ENCODE results near the gene ATP6V0C.

The ATP6V0C gene

GRCh38 chr16:2493605-2494004, 20.1 kb upstream of the ATP6V0C start:
- no peak for DNase-seq

GRCh38 chr16:2494616-2495015, 19.1 kb upstream of the ATP6V0C start:
- DNase-seq, result no peak

DNA sequence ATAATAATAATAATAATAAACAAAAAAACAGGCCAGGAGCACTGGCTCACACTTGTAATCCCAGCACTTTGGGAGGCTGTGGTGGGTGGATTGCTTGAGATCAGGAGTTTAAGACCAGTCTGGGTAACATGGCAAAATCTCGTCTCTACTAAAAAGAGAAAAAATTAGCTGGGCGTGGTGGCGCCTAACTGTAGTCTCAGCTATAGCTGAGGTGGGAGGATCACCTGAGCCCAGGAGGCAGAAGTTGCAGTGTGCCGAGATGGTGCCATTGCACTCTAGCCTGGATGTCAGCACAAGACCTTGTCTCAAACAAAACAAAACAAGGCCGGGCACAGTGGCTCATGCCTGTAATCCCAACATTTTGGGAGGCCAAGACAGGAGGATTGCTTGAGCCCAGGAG, 18.7 kb upstream of the ATP6V0C start:
- DNase-seq, result no peak

DNA sequence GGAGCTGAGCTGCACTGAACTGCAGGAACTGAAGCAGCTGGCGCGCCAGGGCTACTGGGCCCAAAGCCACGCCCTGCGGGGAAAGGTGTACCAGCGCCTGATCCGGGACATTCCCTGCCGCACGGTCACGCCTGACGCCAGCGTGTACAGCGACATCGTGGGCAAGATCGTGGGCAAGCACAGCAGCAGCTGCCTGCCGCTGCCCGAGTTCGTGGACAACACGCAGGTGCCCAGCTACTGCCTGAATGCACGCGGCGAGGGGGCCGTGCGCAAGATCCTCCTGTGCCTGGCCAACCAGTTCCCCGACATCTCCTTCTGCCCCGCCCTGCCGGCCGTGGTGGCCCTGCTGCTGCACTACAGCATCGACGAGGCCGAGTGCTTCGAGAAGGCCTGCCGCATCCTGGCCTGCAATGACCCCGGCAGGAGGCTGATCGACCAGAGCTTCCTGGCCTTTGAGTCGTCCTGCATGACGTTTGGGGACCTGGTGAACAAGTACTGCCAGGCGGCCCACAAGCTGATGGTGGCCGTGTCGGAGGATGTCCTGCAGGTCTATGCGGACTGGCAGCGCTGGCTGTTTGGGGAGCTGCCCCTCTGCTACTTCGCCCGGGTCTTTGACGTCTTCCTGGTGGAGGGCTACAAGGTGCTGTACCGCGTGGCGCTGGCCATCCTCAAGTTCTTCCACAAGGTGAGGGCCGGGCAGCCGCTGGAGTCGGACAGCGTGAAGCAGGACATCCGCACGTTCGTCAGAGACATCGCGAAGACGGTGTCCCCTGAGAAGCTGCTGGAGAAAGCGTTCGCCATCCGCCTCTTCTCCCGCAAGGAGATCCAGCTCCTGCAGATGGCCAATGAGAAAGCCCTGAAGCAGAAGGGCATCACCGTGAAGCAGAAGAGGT, 17.3 kb upstream of the ATP6V0C start:
- no peak for DNase-seq

- DNase-seq, result no peak
Observed at GRCh38 chr16:2497116-2497630, 16.6 kb upstream of the ATP6V0C start.

GRCh38 chr16:2497695-2498484, 15.9 kb upstream of the ATP6V0C start:
- no peak for DNase-seq

- no peak for DNase-seq
Observed at GRCh38 chr16:2498531-2499253, 15.1 kb upstream of the ATP6V0C start.

- no peak for DNase-seq
Observed at GRCh38 chr16:2499454-2499853, 14.3 kb upstream of the ATP6V0C start.

GRCh38 chr16:2499890-2500429, 13.8 kb upstream of the ATP6V0C start:
- no peak for DNase-seq

DNA sequence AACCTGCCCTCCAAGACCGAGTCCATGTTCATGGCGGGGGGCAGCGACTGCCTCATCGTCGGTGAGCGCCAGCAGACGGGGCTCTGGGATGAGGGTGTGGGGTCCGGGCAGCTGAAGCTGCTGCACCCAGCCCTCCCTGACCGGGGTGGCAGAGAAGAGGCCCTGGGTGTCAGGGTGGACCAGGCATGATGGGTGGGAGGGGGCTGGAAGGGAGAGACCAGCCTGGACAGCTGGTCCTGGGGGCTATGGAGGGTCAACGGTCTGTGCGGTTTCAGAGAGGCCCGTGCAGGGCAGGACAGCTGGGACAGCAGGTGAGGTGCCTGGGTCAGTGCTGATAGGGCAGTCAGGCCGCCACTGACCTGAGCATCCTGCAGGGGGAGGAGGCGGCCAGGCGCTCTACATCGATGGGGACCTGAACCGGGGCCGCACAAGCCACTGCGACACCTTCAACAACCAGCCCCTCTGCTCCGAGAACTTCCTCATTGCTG, 13.3 kb upstream of the ATP6V0C start:
- no peak for DNase-seq

- DNase-seq, result peak; percentile 52
Observed at GRCh38 chr16:2500918-2501750, 12.6 kb upstream of the ATP6V0C start.

DNA sequence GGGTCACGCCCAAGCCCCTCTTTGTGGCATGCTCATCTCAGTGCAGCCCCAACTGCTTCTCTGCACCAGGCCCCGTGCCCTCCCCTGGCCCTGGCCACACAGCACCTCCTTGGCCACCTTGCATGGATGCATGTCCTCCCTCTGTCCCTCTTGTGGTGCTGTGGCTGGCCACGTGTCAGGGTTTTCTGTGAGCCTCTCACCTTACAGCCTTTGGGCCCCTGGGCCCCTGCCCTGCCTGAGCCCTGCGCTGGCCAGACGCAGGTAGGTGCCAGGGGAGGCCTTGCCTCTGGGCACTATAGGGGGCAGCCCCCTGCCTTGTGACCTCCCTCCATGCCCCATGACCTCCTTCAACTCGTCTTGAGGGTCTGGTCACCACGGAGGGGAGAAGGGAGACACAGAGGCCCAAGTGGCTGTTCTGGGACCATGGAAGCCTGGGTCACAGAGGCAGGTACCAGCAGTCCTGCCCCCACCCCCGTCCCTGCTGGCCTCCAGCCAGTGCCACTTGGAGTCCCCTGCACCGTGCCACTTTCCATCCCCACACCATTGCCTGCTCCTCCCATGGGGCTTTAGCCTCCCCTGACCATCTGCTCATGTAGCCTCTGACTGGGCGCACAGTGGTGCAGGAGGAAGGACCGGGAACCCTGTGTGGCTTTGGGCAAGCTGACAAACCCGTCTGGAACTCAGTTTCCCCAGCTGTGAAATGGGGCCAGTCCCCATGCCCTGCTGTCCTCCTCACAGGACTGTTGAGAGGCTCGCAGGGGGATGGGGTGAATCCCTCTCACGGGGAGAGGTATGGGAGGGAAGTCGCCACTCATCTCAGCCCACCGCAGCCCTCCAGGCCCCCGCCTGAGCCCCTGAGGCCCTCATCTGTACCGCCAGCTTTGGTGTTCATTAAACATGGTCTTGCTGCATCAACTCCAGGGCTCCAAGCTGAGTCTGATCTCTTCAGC, 11.5 kb upstream of the ATP6V0C start:
- DNase-seq, result no peak

- DNase-seq, result no peak
Observed at GRCh38 chr16:2505695-2506094, 8.1 kb upstream of the ATP6V0C start.

GRCh38 chr16:2507052-2507659, 6.6 kb upstream of the ATP6V0C start:
- no peak for DNase-seq

DNA sequence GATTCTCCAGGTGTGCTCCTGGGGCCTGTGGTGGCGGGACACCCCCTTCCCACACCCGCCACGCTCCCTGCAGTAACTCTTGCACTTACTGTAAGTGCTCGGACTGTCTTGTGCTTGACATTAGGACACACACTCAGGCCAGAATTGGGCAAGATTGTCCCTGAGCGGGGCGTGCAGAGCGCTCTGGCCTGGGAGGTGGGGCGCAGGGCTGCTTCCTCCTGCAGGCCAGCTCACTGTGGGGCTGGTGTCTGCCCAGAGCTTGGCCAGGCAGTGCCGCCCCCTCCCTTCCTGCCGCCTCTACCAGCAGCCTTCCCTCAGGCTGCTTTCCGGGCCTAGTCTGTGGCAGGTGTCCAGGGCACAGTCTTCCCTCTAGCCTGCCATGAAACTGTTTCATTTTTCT, 6.1 kb upstream of the ATP6V0C start:
- no peak for DNase-seq

DNA sequence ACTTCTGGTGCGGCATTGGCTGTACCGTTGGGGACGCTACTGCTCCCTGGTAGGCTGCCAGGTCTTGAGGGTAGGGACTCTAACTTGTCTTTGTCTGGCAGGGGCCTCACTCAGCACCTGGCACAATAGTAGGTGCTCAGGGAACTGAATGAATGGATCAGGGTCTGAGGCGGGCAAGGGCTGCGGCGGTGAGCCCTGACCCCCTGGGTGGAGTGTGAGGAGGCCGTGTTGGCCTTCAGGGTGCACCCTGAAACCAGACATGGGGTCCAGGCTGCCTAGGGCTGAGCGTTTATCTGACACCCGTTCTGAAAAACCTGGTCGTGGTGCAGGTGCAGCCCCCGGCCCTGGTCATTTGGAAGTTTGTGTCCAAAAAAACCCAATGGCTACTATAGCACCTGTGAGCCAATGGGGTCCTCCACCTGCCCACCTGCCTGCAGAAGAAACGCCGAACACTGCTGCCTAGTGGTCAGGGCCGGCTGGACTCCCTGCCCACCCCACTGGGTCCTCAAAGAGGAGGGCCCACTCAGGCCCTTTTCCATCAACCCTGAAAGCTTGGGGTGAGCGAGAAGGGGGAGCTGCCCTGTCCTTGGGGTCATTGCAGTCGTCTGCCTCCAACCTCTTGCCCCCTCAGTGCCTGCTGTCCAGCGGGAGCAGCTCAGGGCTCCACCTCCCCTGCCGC, 4.9 kb upstream of the ATP6V0C start:
- DNase-seq, result no peak

- DNase-seq, result no peak
Observed at GRCh38 chr16:2511128-2511800, 2.5 kb upstream of the ATP6V0C start.

DNA sequence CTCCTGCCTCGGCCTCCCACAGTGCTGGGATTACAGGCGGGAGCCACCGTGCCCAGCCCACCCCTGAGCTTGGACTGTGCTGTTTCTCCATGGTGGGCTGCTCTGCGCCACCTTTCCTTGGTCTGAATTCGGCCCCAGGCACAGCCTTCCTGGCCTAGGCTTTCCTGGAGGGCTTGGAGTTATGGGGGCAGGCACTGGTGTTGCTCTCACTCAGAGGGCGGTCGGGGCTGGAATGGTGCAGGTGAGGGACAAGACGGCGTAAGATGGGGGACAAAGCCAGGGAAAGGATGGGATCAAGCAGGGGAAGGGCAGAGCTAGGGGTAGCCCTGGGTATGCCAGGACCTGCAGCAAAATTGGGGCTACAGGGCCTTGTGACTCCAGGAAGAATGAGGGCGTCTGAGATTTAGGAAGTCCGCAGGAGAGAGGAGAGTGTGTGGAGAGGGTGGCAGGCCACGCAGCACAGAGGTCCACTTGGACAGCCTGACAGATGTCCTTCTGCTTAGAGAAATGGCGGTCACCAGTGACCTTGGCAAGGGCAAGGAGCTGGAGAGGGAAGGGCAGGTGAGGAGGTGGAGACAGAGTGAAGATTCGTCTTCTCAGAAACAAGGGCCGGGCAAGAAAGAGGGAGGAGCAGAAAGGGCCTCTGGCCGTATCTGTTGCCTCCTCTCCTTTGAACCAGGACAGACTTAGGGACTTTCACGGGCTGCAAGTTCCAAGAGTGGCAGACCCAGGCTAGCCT, 1.6 kb upstream of the ATP6V0C start:
- DNase-seq, result no peak
